Calu3 (cell line): Measurements from ENCODE around the gene ATOH8. TPM values are rescaled to one million over a fixed set of nuclear protein-coding genes. Genes with fewer than 3 reads are reported as not detected.

Experiments
- BruUV-seq: library from RNA; stranded (reverse); fragments of 400-500 nt; replicated peaks from 2 replicates; lab custom pipeline; 2021; lab: Mats Ljungman, UMichigan
- CTCF ChIA-PET: fragments of 300-600 bp; sonication (Branson Sonifier 250); formaldehyde crosslinking; loops from one replicate; lab custom pipeline; 2022; ENCODE audit warnings: antibody characterized with exemption; lab: Charles Lee
- DNase-seq: peaks from one replicate; pipeline ENCODE4 v3.0.0; 2022
- H3K27ac Mint-ChIP-seq: one replicate; pipeline ENCODE4 v1.8.0; 2022; ENCODE audit warnings: mixed read lengths; ENCODE audit not compliant: unreplicated experiment
- H3K27me3 Mint-ChIP-seq: one replicate; pipeline ENCODE4 v1.8.0; 2022; ENCODE audit warnings: mixed read lengths; ENCODE audit not compliant: unreplicated experiment
- H3K36me3 Mint-ChIP-seq: one replicate; pipeline ENCODE4 v1.8.0; 2022; ENCODE audit warnings: mild to moderate bottlenecking, moderate library complexity, mixed read lengths; ENCODE audit not compliant: insufficient read depth, unreplicated experiment
- H3K4me1 Mint-ChIP-seq: one replicate; pipeline ENCODE4 v1.8.0; 2022; ENCODE audit warnings: mild to moderate bottlenecking, low read depth, mixed read lengths; ENCODE audit not compliant: unreplicated experiment
- H3K4me3 Mint-ChIP-seq: one replicate; pipeline ENCODE4 v1.8.0; 2022; ENCODE audit warnings: mild to moderate bottlenecking, low read depth, moderate library complexity, mixed read lengths; ENCODE audit not compliant: unreplicated experiment
- H3K9me3 Mint-ChIP-seq: one replicate; pipeline ENCODE4 v1.8.0; 2022; ENCODE audit warnings: low read depth, mixed read lengths; ENCODE audit not compliant: unreplicated experiment
- CTCF ChIP-seq: fragments of 200-600 bp; IDR thresholded peaks from one replicate; pipeline ENCODE4 v1.8.0; 2022; ENCODE audit warnings: antibody characterized with exemption; ENCODE audit not compliant: unreplicated experiment
- intact Hi-C: fragments of 100-400 bp; cut with micrococcal nuclease; formaldehyde crosslinking; loops from one replicate; pipeline ENCODE4 v1.10.0; 2022; ENCODE audit not compliant: unreplicated experiment
- total RNA-seq: library from RNA; stranded (reverse); gene quantifications from 2 replicates; pipeline ENCODE4 v1.2.3, GENCODE V29; 2022

The ATOH8 gene
- total RNA-seq, 1 experiment from 2014 or later: 0.19 TPM

DNA sequence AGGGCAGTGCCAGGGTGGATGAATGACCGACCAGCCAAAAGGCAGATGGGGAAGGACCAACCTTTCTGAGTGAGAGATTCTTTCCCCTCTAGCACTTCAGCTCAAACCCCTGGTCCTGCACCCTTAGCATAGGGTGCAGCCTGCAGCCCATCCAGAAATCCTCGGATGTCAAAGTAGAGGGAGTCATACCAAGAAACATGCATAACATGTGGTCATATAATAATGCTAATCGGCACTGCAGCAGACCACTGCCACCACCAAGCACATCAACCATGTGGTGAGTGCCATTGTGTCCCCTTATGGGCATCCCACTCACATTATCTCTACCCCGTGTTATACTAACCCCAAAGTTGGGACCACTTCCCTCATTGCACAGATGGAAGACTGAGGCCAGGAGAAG is 17.7 kb downstream of the ATOH8 start:
- H3K4me1 Mint-ChIP-seq: peaks cover 25% of the 10 kb centered on the region
- H3K36me3 Mint-ChIP-seq: no peaks in the 10 kb centered on the region
- no peak for DNase-seq
- H3K27me3 Mint-ChIP-seq: no peaks in the 10 kb centered on the region
- no peak overlapping the region for H3K4me3 Mint-ChIP-seq
- CTCF ChIA-PET: interaction anchor here (0.8 to 5.6 kb wide), 9 partner anchors 8 to 66 kb away, joined by 3 to 22 read pairs (median 7); no protein-coding TSS in a partner anchor
- no peak for TF ChIP-seq CTCF
- H3K27ac Mint-ChIP-seq: no peak overlapping the region
- intact Hi-C loops: loop anchor here (2.0 kb wide), 1 partner anchor 15 kb away; no protein-coding TSS in a partner anchor
- BruUV-seq: no TSS peak
- H3K9me3 Mint-ChIP-seq: no peaks in the 10 kb centered on the region

DNA sequence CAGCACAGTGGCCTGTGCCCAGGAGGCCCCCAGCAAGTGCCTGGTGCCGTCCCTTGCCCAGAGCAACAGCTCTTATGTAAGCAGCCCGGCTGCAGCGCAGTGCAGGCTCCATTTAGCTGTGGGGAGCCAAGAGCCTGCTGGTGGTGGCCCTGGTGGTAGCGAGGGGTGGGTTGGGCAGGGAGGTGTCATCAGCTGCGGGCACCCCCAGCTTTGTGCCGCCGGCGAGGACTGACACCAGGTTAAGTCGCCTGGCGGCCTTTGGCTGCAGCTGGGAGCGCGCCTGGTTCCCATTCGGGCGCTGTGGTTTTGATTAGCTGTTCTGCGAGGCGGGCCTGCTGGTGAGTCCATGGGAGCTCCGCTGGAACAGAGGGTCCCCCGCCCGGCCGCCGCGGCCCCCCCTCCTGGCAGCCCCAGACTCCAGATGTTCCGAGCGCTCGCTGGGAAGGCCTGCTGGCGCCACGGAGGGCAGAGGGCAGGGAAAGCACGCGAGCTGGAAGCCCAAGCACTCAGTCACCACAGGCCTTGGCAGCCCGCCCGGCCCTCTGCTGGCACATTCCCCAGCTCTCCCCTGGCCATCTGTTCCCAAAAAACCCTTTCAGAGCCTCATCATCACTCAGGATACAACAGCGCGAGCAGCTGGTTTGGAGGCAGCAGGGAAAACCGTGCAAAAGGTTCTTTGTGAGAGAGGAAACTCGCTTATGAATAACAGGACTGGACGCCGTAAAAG is 18.4 kb downstream of the ATOH8 start:
- no TSS peak for BruUV-seq
- Mint-ChIP-seq H3K4me3 (no peak overlapping the region), H3K27ac (no peak overlapping the region)

DNA sequence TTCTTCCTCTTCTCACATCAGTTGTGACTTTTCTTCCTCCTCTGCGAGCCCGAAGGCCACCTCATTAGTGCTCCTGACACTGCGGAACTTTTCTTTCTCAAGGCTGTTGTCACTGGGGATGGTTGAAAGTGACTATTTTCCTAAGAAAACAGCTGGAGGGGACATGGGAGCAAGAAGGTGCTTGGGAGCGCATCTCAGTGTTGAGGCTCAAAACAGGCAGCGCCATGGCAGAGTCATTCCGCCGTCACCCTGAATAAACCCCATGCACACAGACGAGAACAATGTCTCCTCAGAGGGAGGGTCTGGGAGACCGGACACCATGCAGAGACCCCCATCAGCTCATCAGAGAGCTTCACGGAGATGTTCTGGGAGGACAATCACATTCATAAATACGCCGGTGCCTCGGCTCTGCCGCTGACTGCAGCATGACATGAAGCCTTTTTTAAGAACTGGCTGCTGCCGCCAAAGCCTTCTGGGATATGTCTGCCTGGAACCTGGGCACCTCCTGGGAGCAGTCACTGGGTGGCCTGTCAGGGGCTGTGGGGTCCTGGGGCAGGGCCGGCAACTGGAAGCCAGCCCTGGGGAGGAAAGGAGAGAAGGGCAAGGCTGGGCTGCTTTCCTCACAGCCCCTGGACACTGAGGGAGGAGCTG is 19.2 kb downstream of the ATOH8 start:
- no TSS peak for BruUV-seq
- TF ChIP-seq CTCF: no peak
- Mint-ChIP-seq H3K36me3 (no peaks in the 10 kb centered on the region), H3K4me3 (no peak overlapping the region), H3K27ac (no peak overlapping the region), H3K9me3 (no peaks in the 10 kb centered on the region), H3K4me1 (peaks cover 25% of the 10 kb centered on the region), H3K27me3 (no peaks in the 10 kb centered on the region)
- DNase-seq: no peak
- intact Hi-C loops: loop anchor here (1.0 kb wide), 2 partner anchors 31 kb away; no protein-coding TSS in a partner anchor
- CTCF ChIA-PET: interaction anchor here (1.2 to 5.6 kb wide), 7 partner anchors 9 to 67 kb away, joined by 3 to 22 read pairs (median 7); no protein-coding TSS in a partner anchor

More for the DNA sequence above, 18.4 kb downstream of the ATOH8 start:
- peak; percentile 16 for TF ChIP-seq CTCF
- Mint-ChIP-seq H3K9me3 (no peaks in the 10 kb centered on the region), H3K27me3 (no peaks in the 10 kb centered on the region), H3K4me1 (peaks cover 25% of the 10 kb centered on the region), H3K36me3 (no peaks in the 10 kb centered on the region)
- intact Hi-C loops: loop anchor here (1.0 kb wide), 2 partner anchors 30 to 32 kb away; no protein-coding TSS in a partner anchor
- CTCF ChIA-PET: interaction anchor here (0.8 to 5.6 kb wide), 11 partner anchors 8 to 67 kb away, joined by 3 to 22 read pairs (median 6); no protein-coding TSS in a partner anchor
- peak; percentile 92 for DNase-seq

- H3K36me3 Mint-ChIP-seq: no peaks in the 10 kb centered on the region
- no TSS peak for BruUV-seq
- intact Hi-C loops: no loop called here
- H3K27me3 Mint-ChIP-seq: no peaks in the 10 kb centered on the region
- no peak for TF ChIP-seq CTCF
- H3K27ac Mint-ChIP-seq: no peak overlapping the region
- peaks cover 25% of the 10 kb centered on the region for H3K4me1 Mint-ChIP-seq
- H3K4me3 Mint-ChIP-seq: no peak overlapping the region
- CTCF ChIA-PET: interaction anchor here (5.6 kb wide), 1 partner anchor 32 kb away, joined by 22 read pairs; no protein-coding TSS in a partner anchor
- no peak for DNase-seq
- H3K9me3 Mint-ChIP-seq: no peaks in the 10 kb centered on the region
Observed at GRCh38 chr2:85773692-85774091, 19.9 kb downstream of the ATOH8 start.
